ENCODE data around the gene DOCK11.
A peak's percentile ranks its signal among the peaks of the same experiment; 100 is the strongest.
"Not testable (repeated sequence)": the region's sequence is repeated elsewhere in the genome, so short reads cannot be mapped to it uniquely, and the experiment has no call there.

The DOCK11 gene

GRCh38 chrX:118495061-118495921, at the start of gene DOCK11:
TSS of gene DOCK11 (plus strand) at chrX:118495815. CDS start at chrX:118495972, 157 bp downstream.
- Histone ChIP-seq H3K79me2 (ENCODE audit: control insufficient read depth, insufficient read depth, low read length, unreplicated experiment) (peaks cover 17% of the 10 kb centered on the region), H3K27me3 (ENCODE audit: insufficient read depth, low read length) (no peaks in the 10 kb centered on the region), H3K4me1 (ENCODE audit: control insufficient read depth, insufficient read depth, low read length, unreplicated experiment) (peaks cover 11% of the 10 kb centered on the region), H3K27ac (ENCODE audit: low read depth, low read length) (no peak within 1 kb of the TSS), H2AFZ (ENCODE audit: low read length, unreplicated experiment) (peak within 1 kb of the TSS; percentile 75), H3K4me3 (ENCODE audit: low read depth, low read length) (peak within 1 kb of the TSS; percentile 80), H3K36me3 (ENCODE audit: insufficient read depth, low read length) (no peaks in the 10 kb centered on the region)

GRCh38 chrX:118448273-118448783, 47.3 kb upstream of the DOCK11 start:
- no peak overlapping the region for H3K27ac ChIP-seq (ENCODE audit: low read depth, low read length)

GRCh38 chrX:118455013-118455412, 40.6 kb upstream of the DOCK11 start:
- H3K79me2 ChIP-seq (ENCODE audit: control insufficient read depth, insufficient read depth, low read length, unreplicated experiment), result no peaks in the 10 kb centered on the region
- no peaks in the 10 kb centered on the region for H3K36me3 ChIP-seq (ENCODE audit: insufficient read depth, low read length)
- no peak overlapping the region for H2AFZ ChIP-seq (ENCODE audit: low read length, unreplicated experiment)
- no peaks in the 10 kb centered on the region for H3K27me3 ChIP-seq (ENCODE audit: insufficient read depth, low read length)
- H3K27ac ChIP-seq (ENCODE audit: low read depth, low read length), result no peak overlapping the region
- no peaks in the 10 kb centered on the region for H3K4me1 ChIP-seq (ENCODE audit: control insufficient read depth, insufficient read depth, low read length, unreplicated experiment)
- H3K4me3 ChIP-seq (ENCODE audit: low read depth, low read length), result no peak overlapping the region

More at GRCh38 chrX:118448273-118448783, 47.3 kb upstream of the DOCK11 start:
- Histone ChIP-seq H3K36me3 (ENCODE audit: insufficient read depth, low read length) (0 out of 2 replicates have a peak, but pooled peaks cover 3% of the 10 kb centered on the region), H3K4me1 (ENCODE audit: control insufficient read depth, insufficient read depth, low read length, unreplicated experiment) (peaks cover 3% of the 10 kb centered on the region), H3K27me3 (ENCODE audit: insufficient read depth, low read length) (no peaks in the 10 kb centered on the region), H3K4me3 (ENCODE audit: low read depth, low read length) (no peak overlapping the region), H2AFZ (ENCODE audit: low read length, unreplicated experiment) (no peak overlapping the region), H3K79me2 (ENCODE audit: control insufficient read depth, insufficient read depth, low read length, unreplicated experiment) (no peaks in the 10 kb centered on the region)

GRCh38 chrX:118459494-118459893, 36.1 kb upstream of the DOCK11 start:
- no peaks in the 10 kb centered on the region for H3K79me2 ChIP-seq (ENCODE audit: control insufficient read depth, insufficient read depth, low read length, unreplicated experiment)
- no peaks in the 10 kb centered on the region for H3K36me3 ChIP-seq (ENCODE audit: insufficient read depth, low read length)
- no peak overlapping the region for H2AFZ ChIP-seq (ENCODE audit: low read length, unreplicated experiment)
- no peaks in the 10 kb centered on the region for H3K27me3 ChIP-seq (ENCODE audit: insufficient read depth, low read length)
- H3K27ac ChIP-seq (ENCODE audit: low read depth, low read length), result no peak overlapping the region
- no peak overlapping the region for H3K4me3 ChIP-seq (ENCODE audit: low read depth, low read length)
- H3K4me1 ChIP-seq (ENCODE audit: control insufficient read depth, insufficient read depth, low read length, unreplicated experiment), result no peaks in the 10 kb centered on the region

GRCh38 chrX:118464501-118464900, 31.1 kb upstream of the DOCK11 start:
- H3K4me1 ChIP-seq (ENCODE audit: control insufficient read depth, insufficient read depth, low read length, unreplicated experiment), result no peaks in the 10 kb centered on the region
- no peak overlapping the region for H2AFZ ChIP-seq (ENCODE audit: low read length, unreplicated experiment)
- H3K79me2 ChIP-seq (ENCODE audit: control insufficient read depth, insufficient read depth, low read length, unreplicated experiment), result no peaks in the 10 kb centered on the region
- H3K27ac ChIP-seq (ENCODE audit: low read depth, low read length), result no peak overlapping the region
- no peaks in the 10 kb centered on the region for H3K27me3 ChIP-seq (ENCODE audit: insufficient read depth, low read length)
- H3K36me3 ChIP-seq (ENCODE audit: insufficient read depth, low read length), result no peaks in the 10 kb centered on the region
- no peak overlapping the region for H3K4me3 ChIP-seq (ENCODE audit: low read depth, low read length)

GRCh38 chrX:118468122-118468521, 27.5 kb upstream of the DOCK11 start:
- no peak overlapping the region for H3K27ac ChIP-seq (ENCODE audit: low read depth, low read length)
- H3K4me1 ChIP-seq (ENCODE audit: control insufficient read depth, insufficient read depth, low read length, unreplicated experiment), result no peaks in the 10 kb centered on the region
- H3K4me3 ChIP-seq (ENCODE audit: low read depth, low read length), result no peak overlapping the region
- H3K36me3 ChIP-seq (ENCODE audit: insufficient read depth, low read length), result no peaks in the 10 kb centered on the region
- no peaks in the 10 kb centered on the region for H3K27me3 ChIP-seq (ENCODE audit: insufficient read depth, low read length)
- H3K79me2 ChIP-seq (ENCODE audit: control insufficient read depth, insufficient read depth, low read length, unreplicated experiment), result no peaks in the 10 kb centered on the region
- H2AFZ ChIP-seq (ENCODE audit: low read length, unreplicated experiment), result no peak overlapping the region

GRCh38 chrX:118470721-118471347, 24.8 kb upstream of the DOCK11 start:
- H3K27ac ChIP-seq (ENCODE audit: low read depth, low read length); H2AFZ ChIP-seq (ENCODE audit: low read length, unreplicated experiment); H3K4me3 ChIP-seq (ENCODE audit: low read depth, low read length); H3K79me2 ChIP-seq (ENCODE audit: control insufficient read depth, insufficient read depth, low read length, unreplicated experiment); H3K4me1 ChIP-seq (ENCODE audit: control insufficient read depth, insufficient read depth, low read length, unreplicated experiment); H3K36me3 ChIP-seq (ENCODE audit: insufficient read depth, low read length); H3K27me3 ChIP-seq (ENCODE audit: insufficient read depth, low read length): not testable (repeated sequence)

- no peaks in the 10 kb centered on the region for H3K4me1 ChIP-seq (ENCODE audit: control insufficient read depth, insufficient read depth, low read length, unreplicated experiment)
- no peak overlapping the region for H3K27ac ChIP-seq (ENCODE audit: low read depth, low read length)
- no peak overlapping the region for H2AFZ ChIP-seq (ENCODE audit: low read length, unreplicated experiment)
- no peaks in the 10 kb centered on the region for H3K79me2 ChIP-seq (ENCODE audit: control insufficient read depth, insufficient read depth, low read length, unreplicated experiment)
- no peaks in the 10 kb centered on the region for H3K27me3 ChIP-seq (ENCODE audit: insufficient read depth, low read length)
- H3K36me3 ChIP-seq (ENCODE audit: insufficient read depth, low read length), result no peaks in the 10 kb centered on the region
- H3K4me3 ChIP-seq (ENCODE audit: low read depth, low read length), result no peak overlapping the region
Observed at GRCh38 chrX:118474586-118474985, 21.0 kb upstream of the DOCK11 start.

GRCh38 chrX:118475903-118476302, 19.7 kb upstream of the DOCK11 start:
- no peak overlapping the region for H3K4me3 ChIP-seq (ENCODE audit: low read depth, low read length)
- no peaks in the 10 kb centered on the region for H3K27me3 ChIP-seq (ENCODE audit: insufficient read depth, low read length)
- H3K36me3 ChIP-seq (ENCODE audit: insufficient read depth, low read length), result no peaks in the 10 kb centered on the region
- H3K4me1 ChIP-seq (ENCODE audit: control insufficient read depth, insufficient read depth, low read length, unreplicated experiment), result no peaks in the 10 kb centered on the region
- no peak overlapping the region for H3K27ac ChIP-seq (ENCODE audit: low read depth, low read length)
- H3K79me2 ChIP-seq (ENCODE audit: control insufficient read depth, insufficient read depth, low read length, unreplicated experiment), result no peaks in the 10 kb centered on the region
- H2AFZ ChIP-seq (ENCODE audit: low read length, unreplicated experiment), result no peak overlapping the region

GRCh38 chrX:118480172-118480571, 15.4 kb upstream of the DOCK11 start:
- Histone ChIP-seq H2AFZ (ENCODE audit: low read length, unreplicated experiment) (no peak overlapping the region), H3K4me3 (ENCODE audit: low read depth, low read length) (no peak overlapping the region), H3K4me1 (ENCODE audit: control insufficient read depth, insufficient read depth, low read length, unreplicated experiment) (no peaks in the 10 kb centered on the region), H3K27me3 (ENCODE audit: insufficient read depth, low read length) (no peaks in the 10 kb centered on the region), H3K36me3 (ENCODE audit: insufficient read depth, low read length) (no peaks in the 10 kb centered on the region), H3K79me2 (ENCODE audit: control insufficient read depth, insufficient read depth, low read length, unreplicated experiment) (no peaks in the 10 kb centered on the region), H3K27ac (ENCODE audit: low read depth, low read length) (no peak overlapping the region)

- H3K27ac ChIP-seq (ENCODE audit: low read depth, low read length); H3K79me2 ChIP-seq (ENCODE audit: control insufficient read depth, insufficient read depth, low read length, unreplicated experiment); H2AFZ ChIP-seq (ENCODE audit: low read length, unreplicated experiment); H3K36me3 ChIP-seq (ENCODE audit: insufficient read depth, low read length); H3K4me1 ChIP-seq (ENCODE audit: control insufficient read depth, insufficient read depth, low read length, unreplicated experiment); H3K27me3 ChIP-seq (ENCODE audit: insufficient read depth, low read length); H3K4me3 ChIP-seq (ENCODE audit: low read depth, low read length): not testable (repeated sequence)
Observed at GRCh38 chrX:118482384-118482783, 13.2 kb upstream of the DOCK11 start.
